GM23338 (cell line): ENCODE measurements around the gene TM6SF1.

Source experiments
- CREB1 ChIP-seq: fragments of 250-450 bp; sonication (Bioruptor Pico); IDR thresholded peaks from 2 replicates; pipeline ENCODE4 v1.5.0; 2020; ENCODE audit warnings: low read depth, mild to moderate bottlenecking, moderate library complexity
- EZH2 ChIP-seq: fragments of 200-600 bp; sonication (generic); IDR thresholded peaks from one replicate; pipeline ENCODE4 v1.8.0; 2017; ENCODE audit warnings: antibody characterized with exemption, mild to moderate bottlenecking, low read depth; ENCODE audit not compliant: unreplicated experiment
- EZH2phosphoT487 ChIP-seq: fragments of 200-600 bp; sonication (generic); IDR thresholded peaks from one replicate; pipeline ENCODE4 v1.8.1; 2018; ENCODE audit warnings: antibody characterized with exemption; ENCODE audit not compliant: unreplicated experiment
- JUNB ChIP-seq: IDR thresholded peaks from one replicate; pipeline ENCODE4 v1.6.1; 2016; ENCODE audit warnings: antibody characterized with exemption; ENCODE audit not compliant: unreplicated experiment
- NANOG ChIP-seq: IDR thresholded peaks from 2 replicates; pipeline ENCODE4 v1.6.1; 2016; ENCODE audit warnings: antibody characterized with exemption, borderline replicate concordance
- POLR2AphosphoS5 ChIP-seq: IDR thresholded peaks from 2 replicates; pipeline ENCODE4 v1.6.1; 2016; ENCODE audit warnings: antibody characterized with exemption, low read depth
- STAT1 ChIP-seq: IDR thresholded peaks from one replicate; pipeline ENCODE4 v1.6.1; 2016; ENCODE audit warnings: antibody characterized with exemption; ENCODE audit not compliant: unreplicated experiment
- ZNF114 ChIP-seq: fragments of 250-450 bp; sonication (Bioruptor Pico); IDR thresholded peaks from 2 replicates; pipeline ENCODE4 v1.5.0; 2020; ENCODE audit warnings: mild to moderate bottlenecking, moderate library complexity
- ZNF331 ChIP-seq: fragments of 250-450 bp; sonication (Bioruptor Pico); IDR thresholded peaks from 2 replicates; pipeline ENCODE4 v1.5.0; 2020; ENCODE audit warnings: low read depth, mild to moderate bottlenecking, moderate library complexity
- TF ChIP-seq, protein P1 (sequence below), 2 experiments: fragments of 200-600 bp in 1 of 2; sonication (generic) in 1 of 2; conservative IDR thresholded peaks; 2 replicates each; pipeline versions ENCODE4 v1.5.1 to v1.6.1; 2016 to 2017; ENCODE audit warnings: antibody characterized with exemption in 2 of 2, low read depth in 2 of 2, mild to moderate bottlenecking in 2 of 2, moderate library complexity in 1 of 2
- TF ChIP-seq, protein P2 (sequence below): IDR thresholded peaks from one replicate; pipeline ENCODE4 v1.6.1; 2018; ENCODE audit warnings: antibody characterized with exemption; ENCODE audit not compliant: unreplicated experiment
- TF ChIP-seq, protein P3 (sequence below): IDR thresholded peaks from 2 replicates; pipeline ENCODE4 v1.6.1; 2016; ENCODE audit warnings: antibody characterized with exemption
- TF ChIP-seq, protein P4 (sequence below): fragments of 250-450 bp; sonication (Bioruptor Pico); IDR thresholded peaks from 2 replicates; pipeline ENCODE4 v1.5.0; 2020; ENCODE audit warnings: mild to moderate bottlenecking, moderate library complexity

DNA sequence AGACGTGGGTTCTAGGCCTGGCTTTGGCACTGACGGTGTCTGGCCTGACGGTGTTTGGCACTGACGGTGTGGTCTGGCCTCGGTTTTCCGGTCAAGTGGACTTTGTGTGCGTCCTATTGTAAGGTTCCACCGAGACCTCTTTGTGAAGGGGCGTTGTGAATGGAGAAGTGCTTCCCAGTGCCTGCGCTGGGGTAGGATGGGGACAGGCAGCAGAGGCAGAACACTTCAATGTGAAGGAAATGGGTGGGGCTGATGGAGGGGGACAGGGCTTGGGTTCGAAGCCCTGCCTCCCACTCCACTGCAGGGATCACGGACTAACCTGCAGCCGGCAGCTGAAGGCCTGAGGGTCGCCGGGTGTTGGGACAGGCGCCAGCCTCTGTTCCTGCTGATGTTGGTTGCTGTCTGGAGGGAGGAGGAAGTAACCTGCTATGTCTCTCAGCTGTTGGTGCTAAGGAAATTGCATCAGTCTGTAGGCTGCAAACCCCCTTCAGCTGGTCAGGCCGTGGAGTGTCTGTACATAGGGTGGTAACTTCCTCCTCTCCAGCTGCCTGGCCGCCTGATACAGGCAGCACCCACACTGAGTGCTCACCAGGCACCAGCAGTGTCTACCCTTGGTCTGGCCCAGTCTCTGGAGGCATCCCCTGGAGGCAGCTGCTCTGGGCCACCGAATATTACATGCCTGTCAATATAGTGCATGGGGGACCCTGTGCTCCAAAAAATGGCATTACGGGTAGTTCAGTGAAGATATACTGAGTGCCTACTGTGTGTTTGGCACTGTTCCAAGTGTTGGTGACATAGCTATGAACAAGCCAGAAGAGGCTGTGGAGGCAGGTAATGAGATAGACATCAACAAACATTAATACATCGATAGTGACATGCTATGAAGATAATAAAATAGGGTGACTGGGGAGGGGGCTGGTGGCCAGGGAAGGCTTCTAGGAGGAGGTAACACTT, 1.1 kb downstream of the TM6SF1 start:
- TF ChIP-seq, protein P1, sequence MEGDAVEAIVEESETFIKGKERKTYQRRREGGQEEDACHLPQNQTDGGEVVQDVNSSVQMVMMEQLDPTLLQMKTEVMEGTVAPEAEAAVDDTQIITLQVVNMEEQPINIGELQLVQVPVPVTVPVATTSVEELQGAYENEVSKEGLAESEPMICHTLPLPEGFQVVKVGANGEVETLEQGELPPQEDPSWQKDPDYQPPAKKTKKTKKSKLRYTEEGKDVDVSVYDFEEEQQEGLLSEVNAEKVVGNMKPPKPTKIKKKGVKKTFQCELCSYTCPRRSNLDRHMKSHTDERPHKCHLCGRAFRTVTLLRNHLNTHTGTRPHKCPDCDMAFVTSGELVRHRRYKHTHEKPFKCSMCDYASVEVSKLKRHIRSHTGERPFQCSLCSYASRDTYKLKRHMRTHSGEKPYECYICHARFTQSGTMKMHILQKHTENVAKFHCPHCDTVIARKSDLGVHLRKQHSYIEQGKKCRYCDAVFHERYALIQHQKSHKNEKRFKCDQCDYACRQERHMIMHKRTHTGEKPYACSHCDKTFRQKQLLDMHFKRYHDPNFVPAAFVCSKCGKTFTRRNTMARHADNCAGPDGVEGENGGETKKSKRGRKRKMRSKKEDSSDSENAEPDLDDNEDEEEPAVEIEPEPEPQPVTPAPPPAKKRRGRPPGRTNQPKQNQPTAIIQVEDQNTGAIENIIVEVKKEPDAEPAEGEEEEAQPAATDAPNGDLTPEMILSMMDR (conservative IDR thresholded peaks at IDR 0.05; ENCODE audit: low read depth in 2 of 2): no peak
- TF ChIP-seq EZH2phosphoT487 (no peak), JUNB (no peak), EZH2 (no peak), ZNF331 (CRISPR knock-in tag) (no peak), POLR2AphosphoS5 (no peak), CREB1 (CRISPR knock-in tag) (no peak), NANOG (no peak), STAT1 (no peak), ZNF114 (CRISPR knock-in tag) (no peak)
- TF ChIP-seq, protein P2, sequence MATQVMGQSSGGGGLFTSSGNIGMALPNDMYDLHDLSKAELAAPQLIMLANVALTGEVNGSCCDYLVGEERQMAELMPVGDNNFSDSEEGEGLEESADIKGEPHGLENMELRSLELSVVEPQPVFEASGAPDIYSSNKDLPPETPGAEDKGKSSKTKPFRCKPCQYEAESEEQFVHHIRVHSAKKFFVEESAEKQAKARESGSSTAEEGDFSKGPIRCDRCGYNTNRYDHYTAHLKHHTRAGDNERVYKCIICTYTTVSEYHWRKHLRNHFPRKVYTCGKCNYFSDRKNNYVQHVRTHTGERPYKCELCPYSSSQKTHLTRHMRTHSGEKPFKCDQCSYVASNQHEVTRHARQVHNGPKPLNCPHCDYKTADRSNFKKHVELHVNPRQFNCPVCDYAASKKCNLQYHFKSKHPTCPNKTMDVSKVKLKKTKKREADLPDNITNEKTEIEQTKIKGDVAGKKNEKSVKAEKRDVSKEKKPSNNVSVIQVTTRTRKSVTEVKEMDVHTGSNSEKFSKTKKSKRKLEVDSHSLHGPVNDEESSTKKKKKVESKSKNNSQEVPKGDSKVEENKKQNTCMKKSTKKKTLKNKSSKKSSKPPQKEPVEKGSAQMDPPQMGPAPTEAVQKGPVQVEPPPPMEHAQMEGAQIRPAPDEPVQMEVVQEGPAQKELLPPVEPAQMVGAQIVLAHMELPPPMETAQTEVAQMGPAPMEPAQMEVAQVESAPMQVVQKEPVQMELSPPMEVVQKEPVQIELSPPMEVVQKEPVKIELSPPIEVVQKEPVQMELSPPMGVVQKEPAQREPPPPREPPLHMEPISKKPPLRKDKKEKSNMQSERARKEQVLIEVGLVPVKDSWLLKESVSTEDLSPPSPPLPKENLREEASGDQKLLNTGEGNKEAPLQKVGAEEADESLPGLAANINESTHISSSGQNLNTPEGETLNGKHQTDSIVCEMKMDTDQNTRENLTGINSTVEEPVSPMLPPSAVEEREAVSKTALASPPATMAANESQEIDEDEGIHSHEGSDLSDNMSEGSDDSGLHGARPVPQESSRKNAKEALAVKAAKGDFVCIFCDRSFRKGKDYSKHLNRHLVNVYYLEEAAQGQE: no peak
- TF ChIP-seq, protein P3, sequence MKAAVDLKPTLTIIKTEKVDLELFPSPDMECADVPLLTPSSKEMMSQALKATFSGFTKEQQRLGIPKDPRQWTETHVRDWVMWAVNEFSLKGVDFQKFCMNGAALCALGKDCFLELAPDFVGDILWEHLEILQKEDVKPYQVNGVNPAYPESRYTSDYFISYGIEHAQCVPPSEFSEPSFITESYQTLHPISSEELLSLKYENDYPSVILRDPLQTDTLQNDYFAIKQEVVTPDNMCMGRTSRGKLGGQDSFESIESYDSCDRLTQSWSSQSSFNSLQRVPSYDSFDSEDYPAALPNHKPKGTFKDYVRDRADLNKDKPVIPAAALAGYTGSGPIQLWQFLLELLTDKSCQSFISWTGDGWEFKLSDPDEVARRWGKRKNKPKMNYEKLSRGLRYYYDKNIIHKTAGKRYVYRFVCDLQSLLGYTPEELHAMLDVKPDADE: no peak
- TF ChIP-seq, protein P4, sequence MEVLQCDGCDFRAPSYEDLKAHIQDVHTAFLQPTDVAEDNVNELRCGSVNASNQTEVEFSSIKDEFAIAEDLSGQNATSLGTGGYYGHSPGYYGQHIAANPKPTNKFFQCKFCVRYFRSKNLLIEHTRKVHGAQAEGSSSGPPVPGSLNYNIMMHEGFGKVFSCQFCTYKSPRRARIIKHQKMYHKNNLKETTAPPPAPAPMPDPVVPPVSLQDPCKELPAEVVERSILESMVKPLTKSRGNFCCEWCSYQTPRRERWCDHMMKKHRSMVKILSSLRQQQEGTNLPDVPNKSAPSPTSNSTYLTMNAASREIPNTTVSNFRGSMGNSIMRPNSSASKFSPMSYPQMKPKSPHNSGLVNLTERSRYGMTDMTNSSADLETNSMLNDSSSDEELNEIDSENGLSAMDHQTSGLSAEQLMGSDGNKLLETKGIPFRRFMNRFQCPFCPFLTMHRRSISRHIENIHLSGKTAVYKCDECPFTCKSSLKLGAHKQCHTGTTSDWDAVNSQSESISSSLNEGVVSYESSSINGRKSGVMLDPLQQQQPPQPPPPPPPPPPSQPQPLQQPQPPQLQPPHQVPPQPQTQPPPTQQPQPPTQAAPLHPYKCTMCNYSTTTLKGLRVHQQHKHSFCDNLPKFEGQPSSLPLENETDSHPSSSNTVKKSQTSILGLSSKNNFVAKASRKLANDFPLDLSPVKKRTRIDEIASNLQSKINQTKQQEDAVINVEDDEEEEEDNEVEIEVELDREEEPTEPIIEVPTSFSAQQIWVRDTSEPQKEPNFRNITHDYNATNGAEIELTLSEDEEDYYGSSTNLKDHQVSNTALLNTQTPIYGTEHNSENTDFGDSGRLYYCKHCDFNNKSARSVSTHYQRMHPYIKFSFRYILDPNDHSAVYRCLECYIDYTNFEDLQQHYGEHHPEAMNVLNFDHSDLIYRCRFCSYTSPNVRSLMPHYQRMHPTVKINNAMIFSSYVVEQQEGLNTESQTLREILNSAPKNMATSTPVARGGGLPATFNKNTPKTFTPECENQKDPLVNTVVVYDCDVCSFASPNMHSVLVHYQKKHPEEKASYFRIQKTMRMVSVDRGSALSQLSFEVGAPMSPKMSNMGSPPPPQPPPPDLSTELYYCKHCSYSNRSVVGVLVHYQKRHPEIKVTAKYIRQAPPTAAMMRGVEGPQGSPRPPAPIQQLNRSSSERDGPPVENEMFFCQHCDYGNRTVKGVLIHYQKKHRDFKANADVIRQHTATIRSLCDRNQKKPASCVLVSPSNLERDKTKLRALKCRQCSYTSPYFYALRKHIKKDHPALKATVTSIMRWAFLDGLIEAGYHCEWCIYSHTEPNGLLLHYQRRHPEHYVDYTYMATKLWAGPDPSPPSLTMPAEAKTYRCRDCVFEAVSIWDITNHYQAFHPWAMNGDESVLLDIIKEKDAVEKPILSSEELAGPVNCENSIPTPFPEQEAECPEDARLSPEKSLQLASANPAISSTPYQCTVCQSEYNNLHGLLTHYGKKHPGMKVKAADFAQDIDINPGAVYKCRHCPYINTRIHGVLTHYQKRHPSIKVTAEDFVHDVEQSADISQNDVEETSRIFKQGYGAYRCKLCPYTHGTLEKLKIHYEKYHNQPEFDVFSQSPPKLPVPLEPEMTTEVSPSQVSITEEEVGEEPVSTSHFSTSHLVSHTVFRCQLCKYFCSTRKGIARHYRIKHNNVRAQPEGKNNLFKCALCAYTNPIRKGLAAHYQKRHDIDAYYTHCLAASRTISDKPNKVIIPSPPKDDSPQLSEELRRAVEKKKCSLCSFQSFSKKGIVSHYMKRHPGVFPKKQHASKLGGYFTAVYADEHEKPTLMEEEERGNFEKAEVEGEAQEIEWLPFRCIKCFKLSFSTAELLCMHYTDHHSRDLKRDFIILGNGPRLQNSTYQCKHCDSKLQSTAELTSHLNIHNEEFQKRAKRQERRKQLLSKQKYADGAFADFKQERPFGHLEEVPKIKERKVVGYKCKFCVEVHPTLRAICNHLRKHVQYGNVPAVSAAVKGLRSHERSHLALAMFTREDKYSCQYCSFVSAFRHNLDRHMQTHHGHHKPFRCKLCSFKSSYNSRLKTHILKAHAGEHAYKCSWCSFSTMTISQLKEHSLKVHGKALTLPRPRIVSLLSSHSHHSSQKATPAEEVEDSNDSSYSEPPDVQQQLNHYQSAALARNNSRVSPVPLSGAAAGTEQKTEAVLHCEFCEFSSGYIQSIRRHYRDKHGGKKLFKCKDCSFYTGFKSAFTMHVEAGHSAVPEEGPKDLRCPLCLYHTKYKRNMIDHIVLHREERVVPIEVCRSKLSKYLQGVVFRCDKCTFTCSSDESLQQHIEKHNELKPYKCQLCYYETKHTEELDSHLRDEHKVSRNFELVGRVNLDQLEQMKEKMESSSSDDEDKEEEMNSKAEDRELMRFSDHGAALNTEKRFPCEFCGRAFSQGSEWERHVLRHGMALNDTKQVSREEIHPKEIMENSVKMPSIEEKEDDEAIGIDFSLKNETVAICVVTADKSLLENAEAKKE (CRISPR knock-in tag): no peak
